H1 (cell line): Measurements from ENCODE around the gene PHOSPHO2. TPM values are rescaled to one million over a fixed set of nuclear protein-coding genes. Genes with fewer than 3 reads are reported as not detected.

Source experiments
- CTCF ChIA-PET: fragments of 300-600 bp; sonication (Branson Sonifier 250); formaldehyde crosslinking; loops from one replicate; lab custom pipeline; 2021; ENCODE audit not compliant: partially characterized antibody; lab: Charles Lee
- POLR2A ChIA-PET: fragments of 300-600 bp; sonication (Branson Sonifier 250); formaldehyde crosslinking; loops from one replicate; lab custom pipeline; 2021; ENCODE audit warnings: inconsistent platforms; ENCODE audit not compliant: partially characterized antibody; lab: Charles Lee
- DNase-seq, 2 experiments: peaks; one replicate each; pipeline versions ENCODE4 v3.0.0 to v3.0.0-alpha.2; 2010 to 2022; ENCODE audit warnings: low spot score in 2 of 2, low read depth in 1 of 2, mixed read lengths in 1 of 2
- FAIRE-seq: peaks from 2 replicates; lab custom pipeline; 2011; peaks lifted over from hg19 to GRCh38; lab: Jason Lieb, UNC
- H2AFZ ChIP-seq: 2 replicates; pipeline ENCODE4 v1.8.1; 2012; ENCODE audit warnings: low read length, inconsistent platforms
- H2AK5ac ChIP-seq: 2 replicates; pipeline ENCODE4 v1.6.1; 2013; ENCODE audit warnings: low read depth, low read length
- H2BK120ac ChIP-seq: replicated peaks from 2 replicates; pipeline ENCODE3; 2013; ENCODE audit warnings: low read depth, low read length, inconsistent platforms
- H2BK12ac ChIP-seq: 2 replicates; pipeline ENCODE4 v1.6.1; 2013; ENCODE audit warnings: low read depth, low read length
- H2BK15ac ChIP-seq: 2 replicates; pipeline ENCODE4 v1.6.1; 2013; ENCODE audit warnings: low read length
- H2BK20ac ChIP-seq: 2 replicates; pipeline ENCODE4 v1.6.1; 2013; ENCODE audit warnings: low read length
- H2BK5ac ChIP-seq: 2 replicates; pipeline ENCODE4 v1.6.1; 2013; ENCODE audit warnings: low read depth, low read length
- H3K14ac ChIP-seq: 2 replicates; pipeline ENCODE4 v1.6.1; 2013; ENCODE audit warnings: inconsistent platforms; ENCODE audit not compliant: insufficient read length
- H3K18ac ChIP-seq: 2 replicates; pipeline ENCODE4 v1.6.1; 2013; ENCODE audit warnings: low read length; ENCODE audit errors: extremely low read depth
- H3K23ac ChIP-seq: 2 replicates; pipeline ENCODE4 v1.6.1; 2013; ENCODE audit warnings: inconsistent platforms; ENCODE audit not compliant: insufficient read length
- H3K23me2 ChIP-seq: 2 replicates; pipeline ENCODE4 v1.6.1; 2013; ENCODE audit warnings: low read depth, low read length
- H3K27ac ChIP-seq: 2 replicates; pipeline ENCODE4 v1.6.1; 2011; ENCODE audit warnings: low read depth, low read length, inconsistent platforms
- H3K27me3 ChIP-seq, 4 experiments: replicated peaks in 1 of 4; 1 replicate in 1 of 4; 2 replicates in 3 of 4; pipeline versions ENCODE4 v1.6.1 to v1.8.1; 2011 to 2013; ENCODE audit warnings: low read length in 3 of 4, mild to moderate bottlenecking in 3 of 4, inconsistent platforms in 2 of 4, mixed read lengths in 2 of 4, moderate library complexity in 1 of 4; ENCODE audit not compliant: control insufficient read depth in 3 of 4, insufficient read depth in 3 of 4; ENCODE audit errors: extremely low read depth in 1 of 4
- H3K36me3 ChIP-seq, 4 experiments: 2 replicates each; pipeline versions ENCODE4 v1.6.1 to v1.8.1; 2011 to 2013; ENCODE audit warnings: mild to moderate bottlenecking in 4 of 4, low read length in 3 of 4, moderate library complexity in 2 of 4, control low read depth in 1 of 4, inconsistent platforms in 1 of 4; ENCODE audit not compliant: insufficient read depth in 4 of 4, control insufficient read depth in 2 of 4
- H3K4ac ChIP-seq: replicated peaks from 2 replicates; pipeline ENCODE3; 2013; ENCODE audit warnings: low read length, low read depth, mixed read lengths, inconsistent platforms; ENCODE audit not compliant: insufficient read length
- H3K4me1 ChIP-seq, 4 experiments: replicated peaks in 1 of 4; 1 replicate in 1 of 4; 2 replicates in 3 of 4; pipeline versions ENCODE4 v1.6.1 to v1.8.1; 2011 to 2013; ENCODE audit warnings: low read length in 3 of 4, inconsistent platforms in 2 of 4, mixed read lengths in 1 of 4; ENCODE audit not compliant: insufficient read depth in 4 of 4, control insufficient read depth in 3 of 4
- H3K4me2 ChIP-seq, 2 experiments: 2 replicates each; pipeline versions ENCODE4 v1.6.1 to v1.8.1; 2011 to 2013; ENCODE audit warnings: low read depth in 2 of 2, low read length in 2 of 2, control low read depth in 1 of 2, inconsistent platforms in 1 of 2, mild to moderate bottlenecking in 1 of 2; ENCODE audit not compliant: insufficient read depth in 1 of 2
- H3K4me3 ChIP-seq, 4 experiments: fragments of 200-600, 300-600 bp in 1 of 4; sonication (generic), shearing (Covaris generic), sonication (Bioruptor Twin) in 1 of 4; 2 replicates each; pipeline versions ENCODE4 v1.5.1 to v1.8.1; 2011 to 2016; ENCODE audit warnings: low read length in 4 of 4, low read depth in 3 of 4, control low read depth in 2 of 4, inconsistent platforms in 2 of 4, mild to moderate bottlenecking in 2 of 4, mixed read lengths in 1 of 4, moderate library complexity in 1 of 4; ENCODE audit not compliant: insufficient read depth in 2 of 4; ENCODE audit errors: extremely low read depth in 1 of 4
- H3K56ac ChIP-seq: replicated peaks from 2 replicates; pipeline ENCODE3; 2013; ENCODE audit warnings: low read depth, mild to moderate bottlenecking, mixed read lengths, low read length, inconsistent platforms; ENCODE audit not compliant: insufficient read length
- H3K79me1 ChIP-seq: 2 replicates; pipeline ENCODE4 v1.6.1; 2013; ENCODE audit warnings: low read depth, low read length, control low read depth
- H3K79me2 ChIP-seq, 2 experiments: 2 replicates each; pipeline versions ENCODE4 v1.6.1 to v1.8.1; 2012 to 2013; ENCODE audit warnings: low read length in 2 of 2, mild to moderate bottlenecking in 2 of 2, inconsistent platforms in 1 of 2; ENCODE audit not compliant: insufficient read depth in 2 of 2, control insufficient read depth in 1 of 2
- H3K9ac ChIP-seq, 4 experiments: replicated peaks in 1 of 4; 1 replicate in 1 of 4; 2 replicates in 3 of 4; pipeline versions ENCODE4 v1.6.1 to v1.8.1; 2011 to 2013; ENCODE audit warnings: low read depth in 3 of 4, low read length in 3 of 4, control low read depth in 2 of 4, mild to moderate bottlenecking in 2 of 4, moderate library complexity in 2 of 4, inconsistent platforms in 1 of 4; ENCODE audit errors: extremely low read depth in 1 of 4
- H3K9me3 ChIP-seq, 2 experiments: 2 replicates each; pipeline versions ENCODE4 v1.6.1 to v1.8.1; 2012 to 2013; ENCODE audit warnings: mild to moderate bottlenecking in 2 of 2, moderate library complexity in 2 of 2, control low read depth in 1 of 2, inconsistent platforms in 1 of 2, low read depth in 1 of 2, low read length in 1 of 2, mixed read lengths in 1 of 2; ENCODE audit not compliant: insufficient read depth in 2 of 2
- H4K20me1 ChIP-seq, 2 experiments: replicated peaks in 1 of 2; 2 replicates each; pipeline versions ENCODE3 to v1.8.1; 2011 to 2013; ENCODE audit warnings: inconsistent platforms in 2 of 2, low read length in 2 of 2, mild to moderate bottlenecking in 1 of 2; ENCODE audit not compliant: insufficient read depth in 2 of 2, control insufficient read depth in 1 of 2
- H4K5ac ChIP-seq: 2 replicates; pipeline ENCODE4 v1.6.1; 2013; ENCODE audit warnings: low read length, low read depth, mixed read lengths, inconsistent platforms; ENCODE audit not compliant: insufficient read length
- H4K8ac ChIP-seq: 2 replicates; pipeline ENCODE4 v1.8.0; 2013; ENCODE audit warnings: mild to moderate bottlenecking, moderate library complexity, low read length, inconsistent platforms; ENCODE audit not compliant: insufficient read depth; ENCODE audit errors: extremely low read depth
- H4K91ac ChIP-seq: replicated peaks from 2 replicates; pipeline ENCODE3; 2013; ENCODE audit warnings: low read length, mixed read lengths, inconsistent platforms; ENCODE audit not compliant: insufficient read length
- CBX5 ChIP-seq: fragments of 300-800, 300-1000 bp; sonication (generic); IDR thresholded peaks from 2 replicates; pipeline ENCODE4 v1.7.1; 2016; ENCODE audit warnings: antibody characterized with exemption, low read length, low read depth
- CHD2 ChIP-seq: IDR thresholded peaks from 2 replicates; pipeline ENCODE4 v1.6.1; 2012; ENCODE audit warnings: low read length, improper control_type of control experiment
- EZH2 ChIP-seq: fragments of 200-600 bp; sonication (generic); IDR thresholded peaks from 2 replicates; pipeline ENCODE4 v1.7.1; 2012; ENCODE audit warnings: low read depth, mild to moderate bottlenecking, moderate library complexity, low read length, inconsistent platforms; ENCODE audit not compliant: severe bottlenecking
- JUN ChIP-seq: IDR thresholded peaks from 2 replicates; pipeline ENCODE4 v1.6.1; 2011; ENCODE audit warnings: low read depth, mild to moderate bottlenecking, improper control_type of control experiment, low read length
- NRF1 ChIP-seq: IDR thresholded peaks from 2 replicates; pipeline ENCODE4 v1.6.1; 2011; ENCODE audit warnings: mild to moderate bottlenecking, low read depth, low read length, improper control_type of control experiment
- SRF ChIP-seq: IDR thresholded peaks from 2 replicates; pipeline ENCODE4 v1.6.1; 2011; ENCODE audit warnings: mild to moderate bottlenecking, low read depth, low read length, moderate library complexity
- whole genome bisulfite sequencing, 2 experiments: shearing (Covaris generic) in 1 of 2; methylation state at CpG; one replicate each; pipeline versions ENCODE4 v1.1.6 to v1.1.7; 2013 to 2015; ENCODE audit warnings: low lambda C conversion rate in 2 of 2, mixed read lengths in 2 of 2, inconsistent platforms in 1 of 2, low coverage in 1 of 2, missing lambda C conversion rate in 1 of 2; ENCODE audit not compliant: insufficient replicate concordance in 2 of 2, insufficient coverage in 1 of 2, insufficient read length in 1 of 2; ENCODE audit errors: extremely low coverage in 1 of 2, missing lambda C conversion rate in 1 of 2; 5-methylcytosine and 5-hydroxymethylcytosine counted together
- polyA plus RNA-seq, 7 experiments: library from polyadenylated mRNA; depleted of rRNA in 3 of 7; stranded (reverse) in 5 of 7; unstranded in 2 of 7; fragments of >200 nt in 5 of 7; fragments of 200-250 nt in 2 of 7; gene quantifications; 1 replicate in 5 of 7; 2 replicates in 1 of 7; 4 replicates in 1 of 7; pipeline versions ENCODE4 v1.2.1 to v1.2.3, GENCODE V29; 2011 to 2013; ENCODE audit warnings: missing spikeins in 2 of 7, mixed read lengths in 2 of 7
- total RNA-seq: library from RNA; stranded (reverse); fragmentation: NEBNext Ultra II Directional; extraction: Animal tissue kit (Norgen Biotek cat#: 25700); gene quantifications from 2 replicates; pipeline ENCODE4 v1.2.1, GENCODE V29; 2021
- TF ChIP-seq, protein P1 (sequence below), 3 experiments: IDR thresholded peaks; 1 replicate in 2 of 3; 2 replicates in 1 of 3; pipeline versions ENCODE4 v1.5.1 to v1.6.1; 2011; ENCODE audit warnings: low read length in 3 of 3, mild to moderate bottlenecking in 3 of 3, inconsistent platforms in 2 of 3, low read depth in 1 of 3, moderate library complexity in 1 of 3; ENCODE audit not compliant: insufficient read depth in 1 of 3; ENCODE audit errors: control extremely low read depth in 1 of 3

The PHOSPHO2 gene
- total and polyA plus RNA-seq, 2 of the 8 experiments (the other 6 are each of a cell fraction or from before 2014, with no cell fraction given): 2.4 to 8.5 TPM

GRCh38 chr2:169656164-169656563, 38.1 kb upstream of the PHOSPHO2 start:
- H3K4me2 ChIP-seq: no peak overlapping the region
- no peak for FAIRE-seq
- H3K23ac ChIP-seq: no peak overlapping the region
- H2AK5ac ChIP-seq: no peak overlapping the region
- H3K23me2 ChIP-seq: no peaks in the 10 kb centered on the region; the same call in 1 of the 2 replicates
- H3K4ac ChIP-seq: no peak overlapping the region
- H2BK120ac ChIP-seq: no peak overlapping the region
- no peaks in the 10 kb centered on the region for H3K4me1 ChIP-seq
- no peak overlapping the region for H2BK12ac ChIP-seq
- H2AFZ ChIP-seq: no peak overlapping the region
- H3K4me3 ChIP-seq: no peak overlapping the region
- no peaks in the 10 kb centered on the region for H3K79me2 ChIP-seq
- TF ChIP-seq EZH2 (no peak), CHD2 (no peak), JUN (no peak), SRF (no peak), CBX5 (no peak), NRF1 (no peak)
- TF ChIP-seq, protein P1, sequence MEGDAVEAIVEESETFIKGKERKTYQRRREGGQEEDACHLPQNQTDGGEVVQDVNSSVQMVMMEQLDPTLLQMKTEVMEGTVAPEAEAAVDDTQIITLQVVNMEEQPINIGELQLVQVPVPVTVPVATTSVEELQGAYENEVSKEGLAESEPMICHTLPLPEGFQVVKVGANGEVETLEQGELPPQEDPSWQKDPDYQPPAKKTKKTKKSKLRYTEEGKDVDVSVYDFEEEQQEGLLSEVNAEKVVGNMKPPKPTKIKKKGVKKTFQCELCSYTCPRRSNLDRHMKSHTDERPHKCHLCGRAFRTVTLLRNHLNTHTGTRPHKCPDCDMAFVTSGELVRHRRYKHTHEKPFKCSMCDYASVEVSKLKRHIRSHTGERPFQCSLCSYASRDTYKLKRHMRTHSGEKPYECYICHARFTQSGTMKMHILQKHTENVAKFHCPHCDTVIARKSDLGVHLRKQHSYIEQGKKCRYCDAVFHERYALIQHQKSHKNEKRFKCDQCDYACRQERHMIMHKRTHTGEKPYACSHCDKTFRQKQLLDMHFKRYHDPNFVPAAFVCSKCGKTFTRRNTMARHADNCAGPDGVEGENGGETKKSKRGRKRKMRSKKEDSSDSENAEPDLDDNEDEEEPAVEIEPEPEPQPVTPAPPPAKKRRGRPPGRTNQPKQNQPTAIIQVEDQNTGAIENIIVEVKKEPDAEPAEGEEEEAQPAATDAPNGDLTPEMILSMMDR (IDR thresholded peaks at IDR 0.05; ENCODE audit: control extremely low read depth in 1 of 3, insufficient read depth in 1 of 3, low read depth in 1 of 3, low read length in 3 of 3): no peak
- no peak for DNase-seq
- no peaks in the 10 kb centered on the region for H3K27me3 ChIP-seq
- no peak overlapping the region for H3K56ac ChIP-seq
- H2BK20ac ChIP-seq: no peak overlapping the region
- no peak overlapping the region for H3K9ac ChIP-seq
- no peak overlapping the region for H4K91ac ChIP-seq
- no peak overlapping the region for H2BK15ac ChIP-seq
- CTCF ChIA-PET: interaction anchor here (0.7 to 1.5 kb wide), 2 partner anchors 8 to 21 kb away, joined by 4 to 5 read pairs; no protein-coding TSS in a partner anchor
- POLR2A ChIA-PET: no interaction called here
- no peaks in the 10 kb centered on the region for H4K20me1 ChIP-seq
- no peak overlapping the region for H3K18ac ChIP-seq
- H3K9me3 ChIP-seq: no peaks in the 10 kb centered on the region
- H4K5ac ChIP-seq: no peak overlapping the region
- H3K36me3 ChIP-seq: no peaks in the 10 kb centered on the region
- H4K8ac ChIP-seq: no peak overlapping the region
- no peak overlapping the region for H2BK5ac ChIP-seq
- 85 to 97% methylated on average over 2 to 3 of the region's 3 CpGs for WGBS, 2 experiments
- H3K14ac ChIP-seq: no peak overlapping the region
- H3K27ac ChIP-seq: no peak overlapping the region
- H3K79me1 ChIP-seq: no peaks in the 10 kb centered on the region
